HG03045 (cell line): ENCODE results near the gene GCDH.
"Not testable (repeated sequence)": the region's sequence is repeated elsewhere in the genome, so short reads cannot be mapped to it uniquely, and the experiment has no call there.

Source experiments
- ATAC-seq: cut with Tn5 transposase; IDR thresholded peaks from one replicate; pipeline ENCODE4 v1.9.1; 2021; ENCODE audit warnings: mild to moderate bottlenecking, moderate library complexity; ENCODE audit not compliant: unreplicated experiment

The GCDH gene

DNA sequence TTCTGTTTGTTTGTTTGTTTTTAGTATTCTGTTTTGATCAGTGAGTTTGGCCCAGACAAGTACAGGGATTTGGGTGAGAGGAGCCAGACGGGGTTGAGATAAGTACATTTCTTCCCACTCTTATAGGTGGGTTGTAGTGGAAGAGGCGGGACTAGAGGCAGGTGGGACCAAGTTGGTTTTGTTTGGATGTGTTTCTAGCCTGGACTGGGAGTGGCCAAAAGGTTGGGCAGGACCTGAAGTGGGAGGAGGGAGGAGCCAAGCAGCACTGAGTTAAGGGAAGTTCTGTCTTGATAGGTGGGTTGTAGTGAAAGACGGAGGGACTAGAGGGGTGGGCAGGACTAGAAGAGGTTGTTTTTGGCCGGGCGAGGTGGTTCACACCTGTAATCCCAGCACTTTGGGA is 18.7 kb upstream of the GCDH start:
- no peak for ATAC-seq

DNA sequence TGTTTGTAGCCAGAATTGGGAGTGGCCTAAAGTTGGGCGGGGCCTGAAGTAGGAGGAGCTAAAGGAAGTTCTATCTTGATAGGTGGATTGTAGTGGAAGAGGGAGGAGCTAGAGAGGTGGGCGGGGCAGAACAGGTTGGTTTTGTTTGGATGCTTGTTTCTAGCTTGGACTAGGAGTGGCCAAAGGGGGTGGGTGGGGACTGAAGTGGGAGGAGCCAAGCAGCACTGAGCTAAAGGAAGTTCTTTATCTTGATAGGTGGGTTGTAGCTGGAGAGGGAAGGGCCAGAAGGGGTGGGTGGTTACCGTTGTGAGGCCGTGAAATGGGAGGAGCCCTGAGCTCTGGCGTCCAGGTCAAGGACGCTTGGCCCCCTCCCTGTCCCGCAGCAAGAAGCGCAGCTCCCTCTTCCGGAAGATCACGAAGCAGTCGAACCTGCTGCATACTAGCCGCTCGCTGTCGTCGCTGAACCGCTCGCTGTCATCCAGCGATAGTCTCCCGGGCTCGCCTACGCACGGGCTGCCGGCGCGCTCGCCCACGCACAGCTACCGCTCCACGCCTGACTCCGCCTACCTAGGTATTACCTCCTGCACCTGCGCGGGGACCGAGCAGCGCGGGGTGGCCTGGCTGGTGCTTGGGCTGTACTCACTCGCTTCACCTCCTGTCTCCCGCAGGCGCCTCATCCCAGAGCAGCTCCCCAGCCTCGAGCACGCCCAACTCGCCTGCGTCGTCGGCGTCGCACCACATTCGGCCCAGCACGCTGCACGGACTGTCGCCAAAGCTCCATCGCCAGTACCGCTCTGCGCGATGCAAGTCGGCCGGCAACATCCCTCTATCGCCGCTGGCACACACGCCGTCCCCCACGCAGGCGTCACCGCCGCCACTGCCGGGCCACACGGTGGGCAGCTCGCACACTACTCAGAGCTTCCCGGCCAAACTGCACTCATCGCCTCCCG is 17.7 kb upstream of the GCDH start:
- ATAC-seq, result no peak

DNA sequence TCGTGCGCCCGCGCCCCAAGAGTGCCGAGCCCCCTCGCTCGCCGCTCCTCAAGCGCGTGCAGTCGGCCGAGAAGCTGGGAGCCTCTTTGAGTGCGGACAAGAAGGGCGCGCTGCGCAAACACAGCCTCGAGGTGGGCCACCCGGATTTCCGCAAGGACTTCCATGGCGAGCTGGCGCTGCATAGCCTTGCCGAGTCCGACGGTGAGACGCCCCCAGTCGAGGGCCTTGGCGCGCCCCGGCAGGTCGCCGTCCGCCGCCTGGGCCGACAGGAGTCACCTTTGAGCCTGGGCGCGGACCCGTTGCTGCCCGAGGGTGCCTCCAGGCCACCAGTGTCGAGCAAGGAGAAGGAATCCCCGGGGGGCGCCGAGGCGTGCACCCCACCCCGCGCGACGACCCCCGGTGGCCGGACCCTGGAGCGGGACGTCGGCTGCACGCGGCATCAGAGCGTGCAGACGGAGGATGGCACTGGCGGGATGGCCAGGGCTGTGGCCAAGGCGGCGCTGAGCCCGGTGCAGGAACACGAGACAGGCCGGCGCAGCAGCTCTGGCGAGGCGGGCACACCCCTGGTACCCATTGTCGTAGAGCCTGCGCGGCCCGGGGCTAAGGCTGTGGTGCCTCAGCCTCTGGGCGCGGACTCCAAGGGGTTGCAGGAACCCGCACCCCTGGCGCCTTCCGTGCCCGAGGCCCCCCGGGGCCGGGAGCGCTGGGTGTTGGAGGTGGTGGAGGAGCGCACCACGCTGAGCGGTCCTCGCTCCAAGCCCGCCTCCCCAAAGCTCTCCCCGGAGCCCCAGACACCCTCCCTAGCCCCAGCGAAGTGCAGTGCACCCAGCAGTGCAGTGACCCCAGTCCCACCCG is 16.8 kb upstream of the GCDH start:
- no peak for ATAC-seq

DNA sequence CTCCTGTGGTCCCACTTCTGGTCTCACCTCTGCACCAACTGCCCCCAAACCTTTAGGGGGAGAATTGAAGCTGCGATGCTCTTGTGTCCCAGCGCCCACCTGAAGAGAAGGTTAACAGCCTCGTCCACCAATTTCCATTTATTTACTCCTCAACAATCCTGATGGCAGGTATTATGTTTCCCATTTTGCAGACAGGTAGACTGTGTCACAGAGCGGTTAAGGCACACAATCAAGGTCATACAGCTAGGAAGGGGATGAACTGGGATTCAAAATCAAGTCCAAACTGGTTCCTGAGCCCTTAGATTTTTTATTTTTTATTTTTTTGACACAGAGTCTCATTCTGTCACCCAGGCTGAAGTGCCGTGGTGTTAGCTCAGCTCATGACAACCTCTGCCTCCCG is 15.9 kb upstream of the GCDH start:
- ATAC-seq, result no peak

DNA sequence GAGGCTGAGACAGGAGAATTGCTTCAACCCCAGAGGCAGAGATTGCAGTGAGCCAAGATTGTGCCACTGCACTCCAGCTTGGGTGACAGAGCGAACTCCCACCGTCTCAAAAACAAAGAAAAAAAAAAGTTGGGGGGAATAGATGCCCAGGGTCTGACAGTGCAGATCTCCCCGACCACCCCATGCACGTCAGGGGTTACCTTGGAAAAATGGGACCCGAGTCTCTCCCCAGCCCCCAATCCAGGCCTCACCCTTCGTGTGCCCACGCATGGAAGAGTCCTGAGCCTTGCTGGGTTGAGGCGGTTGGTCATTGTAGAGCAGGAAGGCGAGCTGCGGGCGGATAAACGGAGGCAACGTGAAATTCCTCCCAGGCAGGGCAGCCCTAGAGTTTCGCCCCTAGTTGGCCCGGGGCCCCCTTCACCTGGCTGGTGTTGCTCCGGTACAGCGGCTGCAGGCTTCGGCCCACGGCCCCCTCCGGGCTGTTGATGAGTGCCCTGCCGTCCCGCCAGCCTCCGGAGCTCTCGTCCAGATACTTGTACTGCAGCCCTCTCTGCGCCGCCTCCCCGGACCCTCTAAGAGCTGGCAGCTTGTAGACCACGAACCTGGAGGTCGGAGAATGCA is 10.3 kb upstream of the GCDH start:
- ATAC-seq, result peak; percentile 8

DNA sequence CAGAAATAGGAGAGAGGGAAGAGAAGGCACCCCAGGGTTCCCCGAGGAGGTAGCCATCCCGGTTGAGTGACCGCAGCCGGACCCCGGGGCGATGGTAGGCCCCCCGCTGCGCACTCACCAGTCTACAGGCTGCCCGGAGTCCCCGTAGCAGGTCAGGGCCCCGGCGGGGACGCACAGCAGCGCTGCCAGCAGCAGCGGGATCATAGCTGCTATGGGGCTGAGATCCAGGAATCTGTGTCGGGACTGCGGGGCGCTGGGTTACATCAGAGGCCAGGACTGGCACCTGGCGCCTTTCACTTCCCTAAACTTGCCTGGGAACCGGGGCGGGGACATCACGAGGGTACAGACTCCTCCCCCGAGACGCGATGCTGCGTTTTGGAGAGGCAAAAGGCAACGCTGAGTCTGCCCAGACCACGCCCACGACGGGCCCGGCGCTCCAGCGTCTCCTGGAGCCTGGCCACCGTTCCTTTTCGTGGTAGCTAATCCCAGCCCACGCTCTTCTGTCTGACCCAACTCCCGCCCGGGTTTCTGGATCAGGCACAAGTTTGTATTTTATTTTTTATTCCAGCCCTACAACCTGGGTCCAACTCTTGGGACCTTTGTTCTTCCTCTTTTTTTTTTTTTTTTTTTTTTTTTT is 9.7 kb upstream of the GCDH start, which contains the start of gene DNASE2:
DNASE2 (minus strand) TSS at position 278 of the 637 bp plus-strand sequence; CDS start at position 204, 74 bp downstream.
- ATAC-seq, result peak; percentile 78

DNA sequence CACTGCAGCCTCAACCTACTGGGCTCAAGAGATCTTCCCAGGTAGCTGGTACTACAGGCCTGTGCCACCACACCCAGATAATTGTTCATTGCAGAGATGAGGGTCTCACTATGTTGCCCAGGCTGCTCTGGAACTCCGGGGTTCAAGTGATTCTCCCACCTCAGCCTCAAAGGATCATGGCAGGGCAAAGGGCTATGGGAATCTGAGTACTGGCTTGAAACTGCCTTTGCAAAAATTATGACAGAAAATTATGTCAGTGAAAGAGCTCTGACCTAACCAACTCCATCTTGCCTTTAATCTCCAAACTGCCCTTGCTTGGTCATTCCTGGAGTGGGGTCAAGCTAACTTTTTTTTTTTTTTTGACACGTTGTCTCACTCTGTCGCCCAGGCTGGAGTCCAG is 8.4 kb upstream of the GCDH start:
- no peak for ATAC-seq

DNA sequence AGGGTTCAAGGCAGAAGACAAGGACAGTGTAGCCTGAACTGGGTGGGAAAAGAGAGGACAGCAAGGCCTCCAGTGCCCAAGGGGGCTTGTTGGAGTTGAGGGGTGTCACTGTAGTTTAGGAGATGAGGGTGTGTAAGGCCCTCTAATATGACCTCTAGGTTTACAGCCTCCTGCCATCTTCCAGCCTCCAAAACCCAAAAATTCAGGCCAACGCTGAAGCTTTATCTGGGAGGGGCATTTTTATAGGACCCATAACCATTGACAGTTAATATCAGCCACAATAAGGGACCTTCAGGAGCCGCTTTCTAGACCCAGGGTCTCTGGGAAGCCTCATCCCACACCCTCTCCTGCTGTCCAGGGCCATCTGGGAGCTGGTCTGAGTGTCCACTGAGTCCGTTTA is 6.8 kb upstream of the GCDH start:
- no peak for ATAC-seq

DNA sequence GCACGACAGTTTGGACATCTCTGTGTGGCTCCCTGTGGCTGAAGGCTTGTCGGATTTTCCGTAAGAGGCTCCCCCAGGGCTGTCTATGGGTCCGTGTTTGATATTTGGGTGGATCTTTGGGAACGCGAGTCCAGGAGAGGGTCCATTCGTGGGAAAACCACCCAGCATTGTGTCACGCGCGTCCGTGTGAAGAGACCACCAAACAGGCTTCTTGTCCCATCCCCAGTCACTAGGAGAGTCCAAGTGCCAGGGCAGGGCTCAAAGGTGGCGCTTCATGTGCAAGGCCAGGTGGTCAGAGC is 6.4 kb upstream of the GCDH start:
- ATAC-seq, result no peak

DNA sequence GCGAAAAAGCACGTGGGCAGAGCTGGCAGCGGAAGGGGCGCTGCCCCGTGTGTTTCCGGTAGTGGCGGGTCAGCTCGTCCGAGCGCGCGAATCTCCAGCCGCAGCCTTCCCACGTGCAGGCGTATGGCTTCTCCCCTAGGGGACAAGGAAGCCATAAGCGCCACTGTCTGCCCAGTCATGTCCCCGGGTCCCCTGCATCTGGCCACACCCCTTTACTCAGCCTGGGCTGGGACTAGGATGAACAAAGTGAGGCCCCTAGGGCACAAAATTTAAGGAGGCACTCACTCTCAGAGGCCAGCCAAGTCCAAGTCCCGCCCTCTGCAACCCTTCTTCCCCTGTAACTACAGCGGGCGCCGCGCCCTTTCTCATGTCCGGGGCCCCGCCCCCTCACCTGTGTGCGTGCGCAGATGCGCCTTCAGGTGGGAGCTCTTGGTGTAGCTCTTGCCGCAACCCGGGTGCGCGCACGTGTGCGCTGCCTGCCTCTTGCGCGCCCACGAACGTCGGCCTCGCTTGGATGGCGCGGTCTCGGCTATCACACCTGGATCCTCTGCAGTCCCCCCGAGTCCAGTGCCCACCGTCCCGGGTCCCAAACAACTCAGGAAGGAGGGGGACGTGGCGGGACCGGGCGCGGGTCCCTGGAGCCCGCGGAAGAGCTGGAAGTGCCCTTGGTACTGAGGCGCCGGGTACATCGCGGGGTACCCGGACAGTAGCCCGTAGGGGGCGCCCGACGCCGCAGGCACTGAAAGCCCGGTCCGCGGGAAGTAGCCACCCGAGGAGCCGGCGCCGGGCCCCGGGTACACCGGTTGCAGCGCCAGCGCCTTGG is 5.8 kb upstream of the GCDH start:
- ATAC-seq, result peak; percentile 40

DNA sequence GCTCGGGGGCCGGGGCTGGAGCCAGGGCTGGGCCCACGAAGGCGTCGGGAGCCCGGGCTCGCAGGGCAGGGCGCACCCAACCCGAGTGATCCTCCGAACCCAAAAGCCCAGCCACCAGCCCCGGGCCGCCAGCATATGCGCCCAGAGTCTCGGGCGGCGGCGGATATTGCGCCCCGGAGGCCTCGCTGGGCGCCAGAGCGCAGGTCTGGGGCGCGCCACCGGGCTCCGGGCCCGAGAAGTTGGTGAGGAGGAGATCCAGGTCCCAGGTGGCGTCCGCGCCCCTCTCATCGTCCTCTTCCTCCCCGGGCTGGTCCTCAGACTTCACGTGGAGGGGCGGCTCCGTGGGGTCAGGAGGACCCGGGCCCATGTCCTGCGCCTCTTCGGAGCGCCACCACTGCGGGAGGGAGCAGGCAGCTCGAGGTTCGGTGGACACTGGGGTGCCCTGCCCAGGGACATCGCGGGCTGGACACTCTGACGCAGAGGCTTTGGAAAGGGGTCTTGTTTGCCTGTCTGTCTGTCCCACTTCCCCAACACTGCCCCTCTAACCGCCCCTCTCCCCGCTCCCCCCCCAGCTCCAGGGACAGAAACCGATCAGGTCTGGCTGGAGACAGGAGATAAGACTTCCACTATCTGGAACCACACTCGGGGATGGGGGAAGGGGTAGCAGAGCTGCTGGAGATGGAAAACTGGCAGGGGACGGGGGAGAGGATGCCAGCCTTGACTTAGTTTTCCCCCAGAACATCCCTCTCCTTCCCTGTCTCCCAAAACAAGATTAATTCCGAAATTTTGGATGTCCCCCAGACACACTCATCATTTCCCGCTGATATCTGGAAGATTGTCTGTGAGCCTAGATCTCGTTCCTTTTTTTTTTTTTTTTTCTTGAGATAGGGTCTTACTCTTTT is 5.0 kb upstream of the GCDH start:
- ATAC-seq, result no peak

DNA sequence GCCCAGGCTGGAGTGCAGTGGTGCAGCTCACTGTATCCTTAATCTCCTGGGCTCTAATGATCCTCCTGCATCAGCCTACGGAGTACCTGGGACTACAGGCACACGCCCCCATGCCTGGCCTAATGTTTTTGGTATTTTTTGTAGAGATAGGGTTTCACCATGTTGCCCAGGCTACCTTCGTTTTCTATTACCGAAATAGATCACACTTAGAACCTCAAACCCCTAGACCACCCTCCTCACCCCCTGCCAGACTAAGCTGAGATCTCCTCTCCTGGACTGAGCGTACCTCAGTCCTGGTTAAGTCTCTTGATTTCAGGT is 4.3 kb upstream of the GCDH start:
- ATAC-seq, result no peak

DNA sequence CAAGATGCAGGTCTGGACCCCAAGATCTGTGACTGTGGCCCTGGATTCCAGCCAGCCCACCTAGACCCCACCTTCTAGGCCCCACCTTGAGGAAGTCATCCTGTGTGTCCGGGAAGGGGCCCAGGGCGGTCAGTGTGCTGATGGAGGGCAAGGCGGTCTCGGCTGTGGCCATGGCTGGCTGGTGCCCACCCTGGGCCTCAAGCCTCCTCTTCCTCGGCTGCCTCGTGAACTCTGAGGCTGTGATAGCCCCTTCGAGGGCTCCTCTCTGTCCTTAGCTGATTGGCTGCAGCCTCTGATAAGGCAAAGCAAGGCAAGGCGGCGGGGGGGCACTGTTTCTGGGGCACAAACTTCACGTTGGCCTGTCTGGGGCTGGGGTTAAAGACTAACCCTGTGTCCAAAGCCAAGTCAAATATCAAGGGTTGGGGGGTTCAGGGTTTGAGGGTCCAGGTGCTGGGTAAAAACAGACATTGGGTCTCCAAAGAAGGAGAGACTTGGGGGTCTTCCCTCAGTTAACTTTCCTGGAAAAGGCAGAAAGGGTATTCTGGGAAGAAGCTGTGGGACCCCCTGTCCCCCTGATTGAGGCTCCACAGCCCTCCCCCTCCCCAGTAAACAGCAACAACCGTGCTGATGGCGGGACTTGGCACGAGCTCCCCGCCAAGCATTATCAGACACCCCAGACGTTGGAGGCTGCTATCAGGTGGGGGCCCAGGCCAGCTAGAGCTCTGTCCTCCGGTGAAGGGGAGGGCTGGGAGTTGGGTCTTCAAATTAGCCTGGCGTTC is 3.8 kb upstream of the GCDH start, which contains the start of gene KLF1:
KLF1 (minus strand) TSS at position 233 of the 779 bp plus-strand sequence; CDS start at position 172, 61 bp downstream.
- ATAC-seq, result no peak

DNA sequence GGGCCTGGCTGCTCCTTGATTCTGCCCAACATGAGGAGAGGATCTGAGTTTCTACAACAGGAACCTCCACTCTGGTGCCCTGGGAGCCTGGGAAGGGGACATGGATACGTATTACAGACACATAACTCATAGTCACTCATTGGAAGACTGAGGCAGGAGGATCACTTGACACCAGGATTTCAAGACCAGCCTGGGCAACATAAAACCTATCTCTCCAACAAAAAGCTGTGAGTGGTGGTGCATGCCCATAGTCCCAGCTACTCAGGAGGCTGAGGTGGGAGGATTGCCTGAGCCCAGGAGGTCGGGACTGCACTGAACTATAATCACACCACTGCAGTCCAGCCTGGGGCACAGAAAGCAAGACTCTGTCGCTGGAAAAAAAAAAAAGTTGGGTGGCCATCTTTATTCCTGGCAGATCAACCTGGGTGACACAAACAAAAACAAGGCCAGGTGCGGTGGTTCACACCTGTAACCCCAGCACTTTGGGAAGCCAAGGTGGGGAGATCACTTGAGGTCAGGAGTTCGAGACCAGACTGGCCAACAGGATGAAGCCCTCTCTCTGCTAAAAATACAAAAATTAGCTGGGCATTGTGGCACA is 2.9 kb upstream of the GCDH start:
- ATAC-seq, result no peak

DNA sequence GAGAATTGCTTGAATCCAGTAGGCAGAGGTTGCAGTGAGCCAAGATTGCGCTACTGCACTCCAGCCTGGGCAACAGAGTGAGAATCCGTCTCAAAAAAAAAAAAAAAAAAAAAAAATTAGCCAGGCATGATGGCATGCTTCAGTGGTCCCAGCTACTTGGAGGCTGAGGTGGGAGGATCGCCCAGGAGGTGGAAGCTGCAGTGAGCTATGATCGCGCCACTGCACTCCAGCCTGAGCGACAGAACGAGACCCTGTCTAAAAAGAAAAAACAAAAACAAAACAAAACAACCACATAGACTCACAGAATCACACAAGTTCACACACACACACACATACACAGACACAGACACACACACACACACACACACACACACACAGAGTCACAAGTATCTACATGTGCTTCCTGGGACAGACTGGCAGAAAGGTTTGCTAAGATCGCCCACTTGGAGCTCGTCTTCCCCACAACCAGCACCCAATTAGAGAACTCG is 617 bp upstream of the GCDH start:
- ATAC-seq, result not testable (repeated sequence)

DNA sequence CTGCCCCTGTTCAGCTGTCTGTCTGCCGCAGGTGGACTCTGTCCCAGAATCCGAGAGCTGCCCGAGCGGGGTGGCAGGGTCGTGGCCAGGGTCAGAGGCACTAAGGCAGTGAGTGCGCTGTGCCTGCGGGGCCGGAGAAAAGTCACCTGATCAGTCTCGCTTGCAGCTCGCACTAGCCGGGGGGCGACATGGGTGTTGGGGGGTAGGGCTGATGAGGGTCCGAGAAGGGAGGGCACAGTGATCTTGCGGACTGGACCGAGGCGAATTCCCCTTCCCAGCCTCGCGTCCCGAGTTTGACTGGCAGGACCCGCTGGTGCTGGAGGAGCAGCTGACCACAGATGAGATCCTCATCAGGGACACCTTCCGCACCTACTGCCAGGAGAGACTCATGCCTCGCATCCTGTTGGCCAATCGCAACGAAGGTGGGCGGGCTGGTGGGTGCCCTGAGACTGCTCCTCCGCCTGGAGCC is 627 bp downstream of the GCDH start:
- ATAC-seq, result no peak

DNA sequence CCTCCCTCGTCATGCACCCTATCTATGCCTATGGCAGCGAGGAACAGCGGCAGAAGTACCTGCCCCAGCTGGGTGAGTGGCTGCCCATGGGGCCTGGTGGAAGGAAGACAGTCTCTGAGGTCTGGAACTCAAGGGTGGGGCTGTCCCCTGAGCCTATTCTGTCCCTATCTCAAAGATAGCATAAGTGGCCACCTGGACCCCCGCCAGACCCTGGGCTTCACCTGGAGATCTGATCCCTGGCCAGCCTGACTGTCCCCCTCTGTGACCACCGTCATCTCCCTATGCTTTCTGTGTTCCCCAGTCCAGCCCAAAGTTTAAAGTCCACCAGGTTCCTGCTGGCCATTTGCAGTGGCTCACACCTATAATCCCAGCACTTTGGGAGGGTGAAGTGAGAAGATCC is 2.6 kb downstream of the GCDH start:
- no peak for ATAC-seq

DNA sequence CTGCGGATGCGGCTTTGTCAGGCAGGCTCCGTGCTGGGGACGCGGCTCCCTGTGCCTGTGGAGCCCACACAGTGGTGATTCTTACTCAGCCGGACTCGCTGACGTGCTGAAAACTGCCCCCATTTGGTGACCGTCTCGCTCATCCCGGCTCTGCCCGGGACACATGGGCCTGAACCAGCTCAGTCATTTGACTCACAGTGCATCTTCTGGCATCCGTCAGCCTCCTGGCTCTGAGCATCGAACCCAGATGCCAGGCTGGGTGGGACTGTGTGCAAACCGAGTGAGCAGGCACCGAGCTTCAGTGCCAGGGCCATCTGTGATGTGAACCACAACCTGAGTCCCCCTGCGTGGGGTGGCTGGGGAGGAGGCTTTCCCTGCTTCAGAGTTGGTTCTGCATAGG is 5.5 kb downstream of the GCDH start:
- no peak for ATAC-seq
